Middle frontal gyrus (tissue), 1 donor: Measurements from ENCODE around the gene ZNF385D.

Source experiments
- DNase-seq: peaks from one replicate; pipeline ENCODE4 v3.0.0-alpha.2; 2015; ENCODE audit warnings: low spot score; ENCODE audit errors: extremely low spot score

Gene ZNF385D

GRCh38 chr3:21673393-21673792, 77.6 kb downstream of the ZNF385D start:
- no peak for DNase-seq

- DNase-seq: no peak
These were observed 78.7 kb downstream of the ZNF385D start for GRCh38 chr3:21672303-21672702.

GRCh38 chr3:21670386-21670785, 80.6 kb downstream of the ZNF385D start:
- no peak for DNase-seq

- DNase-seq: no peak
These were observed 83.0 kb downstream of the ZNF385D start for GRCh38 chr3:21668012-21668411.

- DNase-seq: no peak
These were observed 85.4 kb downstream of the ZNF385D start for GRCh38 chr3:21665444-21666100.

GRCh38 chr3:21664996-21665395, 86.0 kb downstream of the ZNF385D start:
- no peak for DNase-seq

- no peak for DNase-seq
These were observed 88.6 kb downstream of the ZNF385D start for GRCh38 chr3:21662403-21662802.

GRCh38 chr3:21654662-21655061, 96.3 kb downstream of the ZNF385D start:
- DNase-seq: no peak

- no peak for DNase-seq
These were observed 96.8 kb downstream of the ZNF385D start for GRCh38 chr3:21654241-21654640.

GRCh38 chr3:21649519-21649918, 101.5 kb downstream of the ZNF385D start:
- no peak for DNase-seq

- DNase-seq: no peak
These were observed 103.0 kb downstream of the ZNF385D start for GRCh38 chr3:21647961-21648360.

GRCh38 chr3:21645121-21645897, 105.7 kb downstream of the ZNF385D start:
- DNase-seq: no peak

- DNase-seq: no peak
These were observed 106.7 kb downstream of the ZNF385D start for GRCh38 chr3:21644268-21644667.

GRCh38 chr3:21643752-21644151, 107.3 kb downstream of the ZNF385D start:
- DNase-seq: no peak

GRCh38 chr3:21642433-21642832, 108.6 kb downstream of the ZNF385D start:
- no peak for DNase-seq

- no peak for DNase-seq
These were observed 109.1 kb downstream of the ZNF385D start for GRCh38 chr3:21641959-21642358.

- no peak for DNase-seq
These were observed 112.5 kb downstream of the ZNF385D start for GRCh38 chr3:21638488-21638887.

GRCh38 chr3:21634112-21634511, 116.9 kb downstream of the ZNF385D start:
- DNase-seq: no peak

- DNase-seq: no peak
These were observed 126.5 kb downstream of the ZNF385D start for GRCh38 chr3:21624524-21624923.

- no peak for DNase-seq
These were observed 129.8 kb downstream of the ZNF385D start for GRCh38 chr3:21621181-21621651.

GRCh38 chr3:21620511-21621155, 130.4 kb downstream of the ZNF385D start:
- DNase-seq: no peak

- DNase-seq: no peak
These were observed 132.3 kb downstream of the ZNF385D start for GRCh38 chr3:21618695-21619094.
